ENCODE results near the gene TXNRD1. TPM values are rescaled to one million over a fixed set of nuclear protein-coding genes. Genes with fewer than 3 reads are reported as not detected.
A peak's percentile ranks its signal among the peaks of the same experiment; 100 is the strongest.

TXNRD1 gene
- total RNA-seq, 1 donor: 502 TPM

DNA sequence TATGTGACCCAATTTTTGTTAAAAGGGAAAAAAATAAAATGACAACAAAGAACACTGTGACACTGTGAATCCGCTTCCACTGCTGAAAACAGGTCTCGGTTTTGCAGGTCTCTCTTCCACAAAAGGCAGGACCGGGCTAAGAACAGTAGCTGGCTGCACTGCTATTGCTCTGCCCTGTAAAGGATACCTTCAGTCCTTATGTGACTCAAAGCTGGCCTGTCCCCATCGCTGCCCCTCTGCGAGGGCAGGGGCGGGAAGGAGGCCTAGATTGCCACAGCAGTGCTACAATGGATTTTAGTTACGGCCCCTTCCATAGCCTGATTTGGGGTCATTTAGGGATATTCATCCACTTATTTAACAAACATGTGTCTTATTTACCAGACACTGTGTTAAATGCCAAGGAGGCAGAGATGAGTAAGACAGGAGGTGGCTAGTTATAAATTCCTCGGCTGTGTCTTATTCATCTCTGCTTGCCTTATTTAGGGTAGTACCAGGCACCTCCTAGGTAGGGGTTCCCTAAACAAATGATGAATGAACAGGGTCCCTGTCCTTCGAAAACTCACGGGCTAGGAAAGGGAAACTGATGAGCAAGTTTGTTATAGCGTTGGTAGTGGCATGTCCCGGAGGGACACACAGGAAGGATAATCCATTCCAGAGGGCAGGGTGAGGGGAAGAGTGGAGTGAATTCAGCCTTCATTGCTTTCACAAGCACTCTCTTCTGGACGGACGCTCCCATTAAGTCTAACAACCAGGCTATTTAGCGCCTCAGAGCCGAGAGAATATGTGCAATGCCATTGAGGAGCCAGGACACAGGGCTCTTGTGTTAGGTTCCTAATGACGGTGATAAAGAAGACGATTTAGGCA is 161.3 kb downstream of the TXNRD1 start:
- H3K4me2 ChIP-seq (ENCODE audit: insufficient read depth, low read length): peak overlapping the region; percentile 47
- no peaks in the 10 kb centered on the region for H4K20me1 ChIP-seq (ENCODE audit: insufficient read depth, low read length)
- no peaks in the 10 kb centered on the region for H3K79me2 ChIP-seq (ENCODE audit: insufficient read depth, low read length)
- TF ChIP-seq, protein P1, sequence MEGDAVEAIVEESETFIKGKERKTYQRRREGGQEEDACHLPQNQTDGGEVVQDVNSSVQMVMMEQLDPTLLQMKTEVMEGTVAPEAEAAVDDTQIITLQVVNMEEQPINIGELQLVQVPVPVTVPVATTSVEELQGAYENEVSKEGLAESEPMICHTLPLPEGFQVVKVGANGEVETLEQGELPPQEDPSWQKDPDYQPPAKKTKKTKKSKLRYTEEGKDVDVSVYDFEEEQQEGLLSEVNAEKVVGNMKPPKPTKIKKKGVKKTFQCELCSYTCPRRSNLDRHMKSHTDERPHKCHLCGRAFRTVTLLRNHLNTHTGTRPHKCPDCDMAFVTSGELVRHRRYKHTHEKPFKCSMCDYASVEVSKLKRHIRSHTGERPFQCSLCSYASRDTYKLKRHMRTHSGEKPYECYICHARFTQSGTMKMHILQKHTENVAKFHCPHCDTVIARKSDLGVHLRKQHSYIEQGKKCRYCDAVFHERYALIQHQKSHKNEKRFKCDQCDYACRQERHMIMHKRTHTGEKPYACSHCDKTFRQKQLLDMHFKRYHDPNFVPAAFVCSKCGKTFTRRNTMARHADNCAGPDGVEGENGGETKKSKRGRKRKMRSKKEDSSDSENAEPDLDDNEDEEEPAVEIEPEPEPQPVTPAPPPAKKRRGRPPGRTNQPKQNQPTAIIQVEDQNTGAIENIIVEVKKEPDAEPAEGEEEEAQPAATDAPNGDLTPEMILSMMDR (IDR thresholded peaks at IDR 0.05; ENCODE audit: extremely low read depth, low read depth, low read length): no peak
- peaks cover 10% of the 10 kb centered on the region for H3K4me1 ChIP-seq (ENCODE audit: insufficient read depth, low read length)
- H3K9me3 ChIP-seq (ENCODE audit: low read depth, low read length): no peaks in the 10 kb centered on the region
- no peaks in the 10 kb centered on the region for H3K27me3 ChIP-seq (ENCODE audit: insufficient read depth, low read length)
- H3K27ac ChIP-seq (ENCODE audit: low read depth, low read length): no peak overlapping the region
- no peak for DNase-seq (ENCODE audit: insufficient read length, low spot score, missing footprints)
- H3K36me3 ChIP-seq (ENCODE audit: insufficient read depth, low read length): no peaks in the 10 kb centered on the region
- H2AFZ ChIP-seq (ENCODE audit: low read length): peak overlapping the region; percentile 36
- no peak overlapping the region for H3K4me3 ChIP-seq (ENCODE audit: insufficient read depth, low read length)

DNA sequence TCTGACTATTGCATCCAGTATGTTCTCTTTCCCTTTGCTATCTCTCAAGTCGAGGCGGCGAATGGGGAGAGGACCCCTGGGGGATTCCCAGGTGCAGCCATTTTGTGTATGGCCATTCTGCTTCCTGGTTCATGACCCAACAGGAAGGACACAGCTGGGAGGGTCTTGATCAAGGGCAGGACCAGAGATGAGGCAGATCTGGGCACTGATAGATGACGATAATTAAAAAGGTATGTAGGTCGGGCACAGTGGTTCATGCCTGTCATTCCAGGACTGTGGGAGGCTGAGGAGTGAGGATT is 161.9 kb downstream of the TXNRD1 start:
- no peak overlapping the region for H3K4me3 ChIP-seq (ENCODE audit: insufficient read depth, low read length)
- no peaks in the 10 kb centered on the region for H3K79me2 ChIP-seq (ENCODE audit: insufficient read depth, low read length)
- peak overlapping the region; percentile 47 for H3K4me2 ChIP-seq (ENCODE audit: insufficient read depth, low read length)
- H4K20me1 ChIP-seq (ENCODE audit: insufficient read depth, low read length): no peaks in the 10 kb centered on the region
- H3K36me3 ChIP-seq (ENCODE audit: insufficient read depth, low read length): no peaks in the 10 kb centered on the region
- H3K27me3 ChIP-seq (ENCODE audit: insufficient read depth, low read length): no peaks in the 10 kb centered on the region
- no peaks in the 10 kb centered on the region for H3K9me3 ChIP-seq (ENCODE audit: low read depth, low read length)
- TF ChIP-seq, protein P1 (IDR thresholded peaks at IDR 0.05; ENCODE audit: extremely low read depth, low read depth, low read length): no peak
- peak overlapping the region; percentile 36 for H2AFZ ChIP-seq (ENCODE audit: low read length)
- DNase-seq (ENCODE audit: insufficient read length, low spot score, missing footprints): no peak
- H3K27ac ChIP-seq (ENCODE audit: low read depth, low read length): no peak overlapping the region
- H3K4me1 ChIP-seq (ENCODE audit: insufficient read depth, low read length): peaks cover 9% of the 10 kb centered on the region

DNA sequence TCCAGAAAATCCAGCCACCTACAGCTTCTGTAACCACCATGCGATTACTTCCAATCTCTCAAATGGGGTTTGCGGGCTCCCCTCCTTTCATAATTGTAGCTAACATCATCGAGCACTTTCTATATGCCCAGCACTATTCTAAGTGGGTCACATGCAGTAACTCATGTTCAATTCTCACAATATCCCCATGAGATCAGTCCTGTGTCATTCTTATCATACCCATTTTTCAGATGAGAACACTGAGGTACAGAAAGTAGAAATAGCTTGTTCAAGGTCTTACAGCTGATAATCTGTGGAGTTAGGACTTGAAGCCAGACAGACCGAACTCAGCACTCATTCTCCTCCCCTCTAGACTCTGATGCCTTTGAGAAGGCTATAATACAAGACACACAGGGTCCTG is 162.8 kb downstream of the TXNRD1 start:
- Histone ChIP-seq H3K4me3 (ENCODE audit: insufficient read depth, low read length) (no peak overlapping the region), H3K4me2 (ENCODE audit: insufficient read depth, low read length) (no peak overlapping the region), H2AFZ (ENCODE audit: low read length) (no peak overlapping the region), H3K27me3 (ENCODE audit: insufficient read depth, low read length) (no peaks in the 10 kb centered on the region), H3K79me2 (ENCODE audit: insufficient read depth, low read length) (no peaks in the 10 kb centered on the region), H4K20me1 (ENCODE audit: insufficient read depth, low read length) (no peaks in the 10 kb centered on the region), H3K4me1 (ENCODE audit: insufficient read depth, low read length) (peaks cover 9% of the 10 kb centered on the region), H3K36me3 (ENCODE audit: insufficient read depth, low read length) (no peaks in the 10 kb centered on the region), H3K27ac (ENCODE audit: low read depth, low read length) (no peak overlapping the region), H3K9me3 (ENCODE audit: low read depth, low read length) (no peaks in the 10 kb centered on the region)
- DNase-seq (ENCODE audit: insufficient read length, low spot score, missing footprints): no peak
- TF ChIP-seq, protein P1 (IDR thresholded peaks at IDR 0.05; ENCODE audit: extremely low read depth, low read depth, low read length): no peak

DNA sequence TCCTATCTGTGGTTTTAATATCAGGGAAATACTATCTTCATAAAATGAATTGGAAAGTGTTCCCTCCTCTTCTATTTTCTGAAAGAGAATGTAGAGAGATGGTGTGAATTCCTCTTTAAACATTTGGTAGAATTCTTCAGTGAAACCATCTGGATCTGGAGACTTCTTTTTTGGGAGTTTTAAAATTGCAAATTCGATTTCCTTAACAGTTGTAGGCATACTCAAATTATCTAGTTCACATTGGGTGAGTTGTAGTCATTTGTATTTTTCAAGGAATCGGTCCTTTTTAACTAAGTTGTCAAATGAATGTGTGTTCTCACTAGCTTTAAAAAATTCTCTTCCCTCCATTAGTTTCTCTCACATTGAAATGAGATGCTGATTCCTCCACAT is 165.8 kb downstream of the TXNRD1 start:
- Histone ChIP-seq H3K27ac (ENCODE audit: low read depth, low read length) (no peak overlapping the region), H3K9me3 (ENCODE audit: low read depth, low read length) (no peaks in the 10 kb centered on the region), H3K4me3 (ENCODE audit: insufficient read depth, low read length) (peak overlapping the region; percentile 48), H3K36me3 (ENCODE audit: insufficient read depth, low read length) (no peaks in the 10 kb centered on the region), H4K20me1 (ENCODE audit: insufficient read depth, low read length) (no peaks in the 10 kb centered on the region), H3K27me3 (ENCODE audit: insufficient read depth, low read length) (no peaks in the 10 kb centered on the region), H3K79me2 (ENCODE audit: insufficient read depth, low read length) (no peaks in the 10 kb centered on the region), H3K4me2 (ENCODE audit: insufficient read depth, low read length) (peak overlapping the region; percentile 81), H2AFZ (ENCODE audit: low read length) (peak overlapping the region; percentile 85), H3K4me1 (ENCODE audit: insufficient read depth, low read length) (peaks cover 9% of the 10 kb centered on the region)
- TF ChIP-seq, protein P1 (IDR thresholded peaks at IDR 0.05; ENCODE audit: extremely low read depth, low read depth, low read length): no peak
- no peak for DNase-seq (ENCODE audit: insufficient read length, low spot score, missing footprints)

All from osteoblast (primary cell).